SK-N-SH treated with all-trans-retinoic acid at 6 μM for 48 hours (cell line): ENCODE results near the gene PSTPIP2.
"Not testable (repeated sequence)": the region's sequence is repeated elsewhere in the genome, so short reads cannot be mapped to it uniquely, and the experiment has no call there.

ENCODE experiments used
- ATAC-seq: fragments of 200-7000 bp; cut with Tn5 transposase; 3 replicates; pipeline ENCODE4 v1.9.1; 2020; ENCODE audit warnings: mild to moderate bottlenecking, moderate library complexity
- BACH2 ChIP-seq: fragments of 250-450 bp; sonication (Bioruptor Pico); IDR thresholded peaks from 2 replicates; pipeline ENCODE4 v1.9.0; 2021; ENCODE audit warnings: mild to moderate bottlenecking, borderline replicate concordance
- CREB5 ChIP-seq: fragments of 250-450 bp; sonication (Bioruptor Pico); IDR thresholded peaks from 2 replicates; pipeline ENCODE4 v1.5.1; 2020; ENCODE audit warnings: low read depth, mild to moderate bottlenecking, moderate library complexity
- CSDC2 ChIP-seq: fragments of 250-450 bp; sonication (Bioruptor Pico); IDR thresholded peaks from 2 replicates; pipeline ENCODE4 v1.5.0; 2020; ENCODE audit warnings: mild to moderate bottlenecking, moderate library complexity
- ESRRG ChIP-seq: fragments of 250-450 bp; sonication (Bioruptor Pico); IDR thresholded peaks from 2 replicates; pipeline ENCODE4 v1.6.1; 2021; ENCODE audit warnings: mild to moderate bottlenecking
- GLIS3 ChIP-seq: fragments of 250-450 bp; sonication (Bioruptor Pico); IDR thresholded peaks from 2 replicates; pipeline ENCODE4 v1.5.0; 2020; ENCODE audit warnings: mild to moderate bottlenecking, moderate library complexity
- ISL1 ChIP-seq: fragments of 250-450 bp; sonication (Bioruptor Pico); IDR thresholded peaks from 2 replicates; pipeline ENCODE4 v2.1.2; 2022; ENCODE audit warnings: mild to moderate bottlenecking, moderate library complexity
- PATZ1 ChIP-seq: fragments of 250-450 bp; sonication (Bioruptor Pico); IDR thresholded peaks from 2 replicates; pipeline ENCODE4 v1.8.0; 2020; ENCODE audit warnings: mild to moderate bottlenecking, moderate library complexity, borderline replicate concordance
- POU6F1 ChIP-seq: fragments of 250-450 bp; sonication (Bioruptor Pico); IDR thresholded peaks from 2 replicates; pipeline ENCODE4 v1.8.0; 2021; ENCODE audit warnings: low read depth, mild to moderate bottlenecking, moderate library complexity, borderline replicate concordance
- PPARA ChIP-seq: fragments of 250-450 bp; sonication (Bioruptor Pico); IDR thresholded peaks from 2 replicates; pipeline ENCODE4 v1.5.0; 2020; ENCODE audit warnings: mild to moderate bottlenecking, borderline replicate concordance
- RARB ChIP-seq: fragments of 250-450 bp; sonication (Bioruptor Pico); IDR thresholded peaks from 2 replicates; pipeline ENCODE4 v1.8.0; 2021; ENCODE audit warnings: mild to moderate bottlenecking, moderate library complexity
- TCF4 ChIP-seq: fragments of 250-450 bp; sonication (Bioruptor Pico); IDR thresholded peaks from 2 replicates; pipeline ENCODE4 v1.8.0; 2021; ENCODE audit warnings: mild to moderate bottlenecking, moderate library complexity, borderline replicate concordance
- TOX ChIP-seq: fragments of 250-450 bp; sonication (Bioruptor Pico); IDR thresholded peaks from 2 replicates; pipeline ENCODE4 v1.8.0; 2021; ENCODE audit warnings: mild to moderate bottlenecking, moderate library complexity, borderline replicate concordance
- TSHZ2 ChIP-seq: fragments of 250-450 bp; sonication (Bioruptor Pico); IDR thresholded peaks from 2 replicates; pipeline ENCODE4 v1.5.0; 2020; ENCODE audit warnings: mild to moderate bottlenecking, moderate library complexity
- ZFP3 ChIP-seq: fragments of 250-450 bp; sonication (Bioruptor Pico); IDR thresholded peaks from 2 replicates; pipeline ENCODE4 v1.5.0; 2020; ENCODE audit warnings: mild to moderate bottlenecking, moderate library complexity
- ZFP30 ChIP-seq: fragments of 450-650 bp; formaldehyde crosslinking; IDR thresholded peaks from 2 replicates; pipeline ENCODE4 v1.5.0; 2022; ENCODE audit warnings: mild to moderate bottlenecking, moderate library complexity
- ZNF565 ChIP-seq: fragments of 450-650 bp; formaldehyde crosslinking; conservative IDR thresholded peaks from 2 replicates; pipeline ENCODE4 v1.5.0; 2020; ENCODE audit warnings: low read depth, mild to moderate bottlenecking, moderate library complexity
- ZNF70 ChIP-seq: fragments of 450-650 bp; formaldehyde crosslinking; IDR thresholded peaks from 2 replicates; pipeline ENCODE4 v1.5.0; 2020; ENCODE audit warnings: mild to moderate bottlenecking, moderate library complexity
- ZNF8 ChIP-seq: fragments of 450-650 bp; formaldehyde crosslinking; IDR thresholded peaks from 2 replicates; pipeline ENCODE4 v1.5.0; 2020; ENCODE audit warnings: mild to moderate bottlenecking, moderate library complexity

PSTPIP2 gene

GRCh38 chr18:45974088-45974536 lies 97.9 kb downstream of the PSTPIP2 start (continued):
- TF ChIP-seq TSHZ2 (CRISPR knock-in tag) (no peak), TCF4 (CRISPR knock-in tag) (no peak)
- TF ChIP-seq, all 23 proteins: peak for 0

GRCh38 chr18:45967007-45967706 lies 104.9 kb downstream of the PSTPIP2 start, which contains the start of gene EPG5:
EPG5 (minus strand) TSS chr18:45967329; CDS start chr18:45967239, 90 bp downstream.
- peak; percentile 95 for ATAC-seq
- TF ChIP-seq ISL1 (no peak), ZNF70 (CRISPR knock-in tag) (peak; percentile 98)

- ATAC-seq, result not testable (repeated sequence)
These were observed 107.1 kb downstream of the PSTPIP2 start for GRCh38 chr18:45964913-45965312.

GRCh38 chr18:45962866-45963265 lies 109.2 kb downstream of the PSTPIP2 start:
- peak; percentile 17; the same call in 1 of the 2 replicates for TF ChIP-seq ISL1
- no peak for TF ChIP-seq RARB (CRISPR knock-in tag)
- no peak for TF ChIP-seq ZNF565
- TF ChIP-seq, all 23 proteins: peak for 1
- ATAC-seq, result peak; percentile 35

- peak; percentile 37 for ATAC-seq
These were observed 109.6 kb downstream of the PSTPIP2 start for GRCh38 chr18:45962461-45962860.

GRCh38 chr18:45959484-45959883 lies 112.6 kb downstream of the PSTPIP2 start:
- not testable (repeated sequence) for ATAC-seq

More at GRCh38 chr18:45962461-45962860, 109.6 kb downstream of the PSTPIP2 start:
- peak; percentile 21; the same call in 1 of the 2 replicates for TF ChIP-seq ISL1
- TF ChIP-seq TSHZ2 (CRISPR knock-in tag), result no peak
- TF ChIP-seq ZFP3 (CRISPR knock-in tag), result no peak

- ATAC-seq, result no peak
- TF ChIP-seq BACH2, result no peak
- no peak for TF ChIP-seq ZFP30 (CRISPR knock-in tag)
- TF ChIP-seq CREB5, result no peak
- TF ChIP-seq TCF4 (CRISPR knock-in tag), result no peak
- TF ChIP-seq PPARA (CRISPR knock-in tag), result no peak
- no peak for TF ChIP-seq ESRRG (CRISPR knock-in tag)
- no peak for TF ChIP-seq ZFP3 (CRISPR knock-in tag)
- TF ChIP-seq TOX (CRISPR knock-in tag), result no peak
- no peak for TF ChIP-seq GLIS3 (CRISPR knock-in tag)
- no peak for TF ChIP-seq RARB (CRISPR knock-in tag)
- TF ChIP-seq CSDC2, result no peak
- TF ChIP-seq ZNF8 (CRISPR knock-in tag), result no peak
- no peak for TF ChIP-seq POU6F1 (CRISPR knock-in tag)
- no peak for TF ChIP-seq PATZ1 (CRISPR knock-in tag)
These were observed 113.3 kb downstream of the PSTPIP2 start for GRCh38 chr18:45958730-45959129.
